Measurements from ENCODE around the gene MASP2.

DNA sequence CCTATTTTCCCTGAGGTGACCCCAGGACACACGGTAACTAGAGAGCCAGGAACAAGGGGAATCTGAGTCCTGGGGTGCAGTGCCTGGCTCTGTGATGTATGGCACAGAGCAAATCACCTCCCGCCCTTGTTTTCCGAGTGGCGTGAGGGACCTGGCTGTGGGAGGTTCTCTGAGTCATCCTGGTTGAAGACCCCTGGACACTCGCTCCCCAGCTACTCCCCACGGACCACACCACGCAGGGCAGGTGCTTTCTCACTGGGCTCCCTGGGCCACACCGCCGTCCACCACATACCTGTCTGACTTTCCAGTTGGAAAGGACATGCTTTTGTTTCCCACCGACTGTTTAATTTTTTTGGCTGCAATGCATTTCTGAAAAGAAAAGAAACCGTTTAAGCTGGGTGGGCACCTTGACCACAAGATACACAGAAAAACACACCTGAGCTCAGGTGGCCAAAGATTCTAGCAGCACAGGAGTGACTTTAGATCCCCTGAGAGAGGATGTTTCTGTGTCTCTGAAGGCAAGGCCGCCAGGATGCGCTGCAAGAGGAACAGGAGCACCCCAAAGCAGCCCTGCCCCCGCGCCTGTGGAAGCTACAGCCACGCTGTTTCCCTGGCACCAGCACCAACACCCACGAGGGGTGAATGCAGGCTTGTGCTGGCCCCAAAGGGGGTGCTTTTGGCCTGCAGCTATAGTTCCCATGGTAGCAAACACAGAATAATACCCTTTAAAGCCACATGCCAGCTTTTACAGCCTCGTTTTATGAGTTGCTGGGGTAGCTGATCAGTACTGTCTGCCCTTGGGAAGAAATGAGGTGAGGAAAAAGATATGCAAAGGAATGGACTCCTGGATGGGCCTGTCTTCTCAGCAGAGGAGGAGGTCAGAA lies 20.9 kb upstream of the MASP2 start:
- TF ChIP-seq, protein P1, sequence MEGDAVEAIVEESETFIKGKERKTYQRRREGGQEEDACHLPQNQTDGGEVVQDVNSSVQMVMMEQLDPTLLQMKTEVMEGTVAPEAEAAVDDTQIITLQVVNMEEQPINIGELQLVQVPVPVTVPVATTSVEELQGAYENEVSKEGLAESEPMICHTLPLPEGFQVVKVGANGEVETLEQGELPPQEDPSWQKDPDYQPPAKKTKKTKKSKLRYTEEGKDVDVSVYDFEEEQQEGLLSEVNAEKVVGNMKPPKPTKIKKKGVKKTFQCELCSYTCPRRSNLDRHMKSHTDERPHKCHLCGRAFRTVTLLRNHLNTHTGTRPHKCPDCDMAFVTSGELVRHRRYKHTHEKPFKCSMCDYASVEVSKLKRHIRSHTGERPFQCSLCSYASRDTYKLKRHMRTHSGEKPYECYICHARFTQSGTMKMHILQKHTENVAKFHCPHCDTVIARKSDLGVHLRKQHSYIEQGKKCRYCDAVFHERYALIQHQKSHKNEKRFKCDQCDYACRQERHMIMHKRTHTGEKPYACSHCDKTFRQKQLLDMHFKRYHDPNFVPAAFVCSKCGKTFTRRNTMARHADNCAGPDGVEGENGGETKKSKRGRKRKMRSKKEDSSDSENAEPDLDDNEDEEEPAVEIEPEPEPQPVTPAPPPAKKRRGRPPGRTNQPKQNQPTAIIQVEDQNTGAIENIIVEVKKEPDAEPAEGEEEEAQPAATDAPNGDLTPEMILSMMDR (conservative IDR thresholded peaks at IDR 0.05 in 1 of 2, IDR thresholded peaks at IDR 0.05 in 1 of 2; ENCODE audit: low read depth in 1 of 2, low read length in 2 of 2) = no peak
- no peak for TF ChIP-seq EZH2 (IDR thresholded peaks at IDR 0.05; ENCODE audit: low read length, missing control alignments)

Measured in fibroblast of lung (primary cell).